Measurements from ENCODE around the gene ADAMTS20.

- TF ChIP-seq CTCF (IDR thresholded peaks at IDR 0.05; ENCODE audit: low read length): no peak
- TF ChIP-seq EZH2 (optimal IDR thresholded peaks at IDR 0.05; ENCODE audit: low read depth, low read length): no peak
Observed at GRCh38 chr12:43332977-43333640, 218.9 kb downstream of the ADAMTS20 start.

Measured in MM.1S (cell line).